Common myeloid progenitor, CD34-positive (primary cell): ENCODE measurements around the gene DNAJC17.

Experiments
- CTCF ChIA-PET: fragments of 350-600 bp; sonication (Branson Sonifier 250); formaldehyde crosslinking; loops from one replicate; lab custom pipeline; 2021; ENCODE audit warnings: antibody characterized with exemption; lab: Charles Lee
- POLR2A ChIA-PET: fragments of 350-600 bp; sonication (Branson Sonifier 250); formaldehyde crosslinking; loops from one replicate; lab custom pipeline; 2021; ENCODE audit warnings: antibody characterized with exemption; lab: Charles Lee
- DNase-seq, 3 donors: peaks; one replicate each; pipeline versions ENCODE4 v3.0.0 to v3.0.0-alpha.2; 2013
- H3K27ac ChIP-seq, 2 experiments: 1 replicate in 1 of 2; 2 replicates in 1 of 2; pipeline ENCODE4 v1.7.0; 2013; ENCODE audit warnings: inconsistent platforms in 2 of 2, low read length in 2 of 2, mild to moderate bottlenecking in 2 of 2, low read depth in 1 of 2, moderate library complexity in 1 of 2; ENCODE audit not compliant: severe bottlenecking in 2 of 2, insufficient read depth in 1 of 2, poor library complexity in 1 of 2
- H3K27me3 ChIP-seq, 5 experiments: replicated peaks in 2 of 5; 1 replicate in 3 of 5; 2 replicates in 2 of 5; pipeline versions ENCODE4 v1.6.1 to v1.7.0; 2013; ENCODE audit warnings: low read length in 4 of 5, mild to moderate bottlenecking in 2 of 5, moderate library complexity in 2 of 5, inconsistent platforms in 1 of 5; ENCODE audit not compliant: insufficient read depth in 5 of 5, control insufficient read depth in 4 of 5
- H3K36me3 ChIP-seq, 4 experiments: 1 replicate in 2 of 4; 2 replicates in 2 of 4; pipeline versions ENCODE4 v1.6.1 to v1.7.0; 2013; ENCODE audit warnings: low read length in 3 of 4, control low read depth in 1 of 4, mild to moderate bottlenecking in 1 of 4; ENCODE audit not compliant: control insufficient read depth in 4 of 4, insufficient read depth in 4 of 4
- H3K4me1 ChIP-seq, 4 experiments: 1 replicate in 3 of 4; 2 replicates in 1 of 4; pipeline versions ENCODE4 v1.6.1 to v1.7.1; 2013; ENCODE audit warnings: low read length in 3 of 4, mild to moderate bottlenecking in 3 of 4, control low read depth in 1 of 4, inconsistent platforms in 1 of 4, moderate library complexity in 1 of 4; ENCODE audit not compliant: control insufficient read depth in 4 of 4, insufficient read depth in 4 of 4; ENCODE audit errors: control extremely low read depth in 1 of 4
- H3K4me3 ChIP-seq, 7 experiments: 1 replicate in 4 of 7; 2 replicates in 3 of 7; pipeline versions ENCODE4 v1.5.1 to v1.7.0; 2013; ENCODE audit warnings: mild to moderate bottlenecking in 7 of 7, low read length in 6 of 7, moderate library complexity in 6 of 7, inconsistent platforms in 2 of 7, low read depth in 2 of 7, control low read depth in 1 of 7; ENCODE audit not compliant: insufficient read depth in 4 of 7, control insufficient read depth in 1 of 7; ENCODE audit errors: extremely low read depth in 1 of 7
- H3K9me3 ChIP-seq, 5 experiments: 1 replicate in 4 of 5; 2 replicates in 1 of 5; pipeline versions ENCODE4 v1.6.1 to v1.7.1; 2013; ENCODE audit warnings: low read length in 4 of 5, mild to moderate bottlenecking in 2 of 5, inconsistent platforms in 1 of 5, low read depth in 1 of 5, moderate library complexity in 1 of 5; ENCODE audit not compliant: control insufficient read depth in 4 of 5, insufficient read depth in 2 of 5; ENCODE audit errors: control extremely low read depth in 1 of 5
- WGBS: methylation state at CpG from one replicate; pipeline ENCODE4 v1.1.5; 2013; ENCODE audit not compliant: insufficient coverage; 5-methylcytosine and 5-hydroxymethylcytosine counted together

Gene DNAJC17

GRCh38 chr15:40755812-40756208 is 51.5 kb downstream of the DNAJC17 start:
- no peaks in the 10 kb centered on the region for H3K9me3 ChIP-seq
- ChIA-PET POLR2A (interaction anchor here (0.6 to 0.7 kb wide), 2 partner anchors 1070 to 1357 kb away, joined by 3 to 5 read pairs; no protein-coding TSS in a partner anchor), CTCF (interaction anchor here (1.0 to 1.8 kb wide), 3 partner anchors 13 to 188 kb away, joined by 3 to 7 read pairs (median 5); no protein-coding TSS in a partner anchor)
- peak overlapping the region; percentile 82 to 99 (median 95) for H3K4me3 ChIP-seq
- no peak for DNase-seq
- peaks cover 0 to 43% (median 28%) of the 10 kb centered on the region in 4 experiments for H3K4me1 ChIP-seq
- peak overlapping the region; percentile 77 to 92 for H3K27ac ChIP-seq
- H3K27me3 ChIP-seq = no peaks in the 10 kb centered on the region
- H3K36me3 ChIP-seq = peaks cover 2 to 21% (median 13%) of the 10 kb centered on the region in 4 experiments
- 97% methylated on average over 5 of the region's 10 CpGs for WGBS

GRCh38 chr15:40754883-40755811 is 52.1 kb downstream of the DNAJC17 start, which contains the start of gene RMDN3:
Gene RMDN3 (minus strand): TSS chr15:40755254. CDS start chr15:40754783, 471 bp downstream.
- peaks cover 2 to 26% (median 19%) of the 10 kb centered on the region in 4 experiments for H3K36me3 ChIP-seq
- peak; percentile 91 to 94 (median 93) for DNase-seq
- CTCF ChIA-PET = interaction anchor here (1.2 to 13.4 kb wide), 3 partner anchors 14 to 27 kb away, joined by 5 to 204 read pairs (median 7); no protein-coding TSS in a partner anchor
- no peaks in the 10 kb centered on the region for H3K9me3 ChIP-seq
- H3K4me1 ChIP-seq = peaks cover 0 to 39% (median 28%) of the 10 kb centered on the region in 4 experiments
- 0% methylated on average over 42 of the region's 66 CpGs for WGBS
- POLR2A ChIA-PET = interaction anchor here (0.7 kb wide), 1 partner anchor 1071 kb away, joined by 3 read pairs; no protein-coding TSS in a partner anchor
- peak within 1 kb of the TSS; percentile 82 to 99 (median 95) for H3K4me3 ChIP-seq
- peak within 1 kb of the TSS; percentile 77 to 92 for H3K27ac ChIP-seq
- H3K27me3 ChIP-seq = no peaks in the 10 kb centered on the region

DNA sequence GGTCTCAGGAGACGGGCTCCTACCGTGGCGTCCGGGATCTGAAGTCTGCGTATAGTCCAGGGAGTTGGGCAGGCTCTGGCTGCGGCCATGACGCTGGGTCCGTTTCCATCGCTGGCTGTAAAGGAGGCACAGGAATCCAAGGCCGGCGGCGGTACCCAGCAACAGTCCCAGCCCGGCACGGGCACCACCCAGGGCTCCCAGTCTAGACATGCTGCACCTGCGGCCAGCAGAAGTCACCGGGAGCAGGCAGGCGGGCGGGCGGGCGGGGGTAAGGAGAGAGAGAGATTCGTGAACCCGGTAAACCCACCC is 52.7 kb downstream of the DNAJC17 start:
- CTCF ChIA-PET = interaction anchor here (13.4 kb wide), 1 partner anchor 28 kb away, joined by 204 read pairs; no protein-coding TSS in a partner anchor
- Histone ChIP-seq H3K27me3 (no peaks in the 10 kb centered on the region), H3K27ac (peak overlapping the region; percentile 77 to 92), H3K4me3 (peak overlapping the region; percentile 82 to 99 (median 95)), H3K36me3 (peaks cover 2 to 31% (median 21%) of the 10 kb centered on the region in 4 experiments), H3K9me3 (no peaks in the 10 kb centered on the region), H3K4me1 (peaks cover 0 to 37% (median 28%) of the 10 kb centered on the region in 4 experiments)
- DNase-seq = no peak
- POLR2A ChIA-PET = no interaction called here
- 2% methylated on average over 15 of the region's 22 CpGs for WGBS

GRCh38 chr15:40751745-40752144 is 55.5 kb downstream of the DNAJC17 start:
- Histone ChIP-seq H3K27me3 (no peaks in the 10 kb centered on the region), H3K4me3 (no peak overlapping the region), H3K36me3 (peaks cover 2 to 50% (median 35%) of the 10 kb centered on the region in 4 experiments), H3K9me3 (no peaks in the 10 kb centered on the region), H3K27ac (no peak overlapping the region), H3K4me1 (peaks cover 0 to 38% (median 30%) of the 10 kb centered on the region in 4 experiments)
- DNase-seq = no peak
- CTCF ChIA-PET = interaction anchor here (1.1 to 13.4 kb wide), 6 partner anchors 10 to 142 kb away, joined by 3 to 204 read pairs (median 4); partner anchors contain the start of genes C15orf62, GCHFR and VPS18
- POLR2A ChIA-PET = no interaction called here
- over 99% methylated on average over 12 of the region's 12 CpGs for WGBS

DNA sequence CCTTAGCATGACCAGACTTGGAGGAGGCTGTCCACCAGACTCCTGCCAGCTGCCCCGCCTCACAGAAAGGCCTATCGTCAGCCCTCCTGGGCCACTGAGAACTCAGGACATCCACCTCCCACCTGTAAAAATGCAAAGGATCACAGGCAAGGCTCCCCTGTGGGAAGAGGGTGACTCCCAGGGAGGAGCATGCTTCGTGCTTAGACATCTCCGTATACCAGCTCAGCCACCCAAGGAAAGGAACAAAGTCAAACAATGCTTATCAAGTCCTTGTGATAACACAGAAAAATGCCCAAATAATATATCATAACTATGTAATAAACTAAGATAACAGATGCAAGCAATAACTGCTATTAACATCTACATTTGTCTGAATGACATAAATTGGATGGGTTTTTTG is 56.4 kb downstream of the DNAJC17 start:
- H3K4me3 ChIP-seq = no peak overlapping the region
- peaks cover 0 to 37% (median 27%) of the 10 kb centered on the region in 4 experiments for H3K4me1 ChIP-seq
- H3K36me3 ChIP-seq = peaks cover 2 to 51% (median 35%) of the 10 kb centered on the region in 4 experiments
- POLR2A ChIA-PET = no interaction called here
- no peaks in the 10 kb centered on the region for H3K9me3 ChIP-seq
- no peak for DNase-seq
- CTCF ChIA-PET = interaction anchor here (1.2 to 13.4 kb wide), 8 partner anchors 10 to 106 kb away, joined by 3 to 204 read pairs (median 4); partner anchors contain the start of genes C15orf62 and GCHFR
- no peaks in the 10 kb centered on the region for H3K27me3 ChIP-seq
- H3K27ac ChIP-seq = no peak overlapping the region
- WGBS = 100% methylated on average over 3 of the region's 4 CpGs

DNA sequence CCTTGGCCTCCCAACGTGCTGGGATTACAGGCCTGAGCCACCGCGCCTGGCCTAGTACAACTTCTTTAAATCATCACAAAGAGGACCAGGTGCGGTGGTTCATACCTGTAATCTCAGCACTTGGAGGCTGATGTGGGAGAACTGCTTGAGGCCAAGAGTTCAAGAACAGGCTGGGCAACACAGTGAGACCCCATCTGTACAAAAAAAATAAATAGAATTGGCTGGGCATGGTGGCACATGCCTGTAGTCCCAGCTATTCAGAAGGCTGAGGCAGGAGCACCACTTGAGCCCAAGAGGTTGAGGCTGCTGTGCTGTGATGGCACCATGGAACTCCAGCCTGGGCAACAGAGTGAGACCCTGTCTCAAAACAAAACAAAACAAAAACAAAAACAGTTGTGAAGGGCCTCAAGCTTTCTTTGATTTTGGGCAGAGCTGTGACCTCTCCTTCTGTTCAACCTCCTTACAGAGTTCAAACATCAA is 58.1 kb downstream of the DNAJC17 start:
- no peak overlapping the region for H3K27ac ChIP-seq
- CTCF ChIA-PET = interaction anchor here (0.6 to 13.4 kb wide), 6 partner anchors 9 to 1805 kb away, joined by 3 to 204 read pairs (median 4); partner anchors contain the start of gene C15orf62
- H3K36me3 ChIP-seq = peaks cover 7 to 65% (median 41%) of the 10 kb centered on the region in 4 experiments
- H3K27me3 ChIP-seq = no peaks in the 10 kb centered on the region
- POLR2A ChIA-PET = no interaction called here
- DNase-seq = no peak
- no peaks in the 10 kb centered on the region for H3K9me3 ChIP-seq
- H3K4me3 ChIP-seq = no peak overlapping the region
- H3K4me1 ChIP-seq = peaks cover 0 to 43% (median 35%) of the 10 kb centered on the region in 4 experiments
- WGBS = 100% methylated on average over 2 of the region's 4 CpGs
